Measurements from ENCODE around the gene BMP6. TPM values are rescaled to one million over a fixed set of nuclear protein-coding genes. Genes with fewer than 3 reads are reported as not detected.
"Not testable (repeated sequence)": the region's sequence is repeated elsewhere in the genome, so short reads cannot be mapped to it uniquely, and the experiment has no call there.

BMP6 gene
- total RNA-seq, 1 experiment from 2014 or later = not detected

GRCh38 chr6:7893342-7893741, 167.4 kb downstream of the BMP6 start:
- H3K9me2 ChIP-seq (replicated peaks; ENCODE audit: insufficient read depth, low read length) = no peaks in the 10 kb centered on the region
- peaks cover 58% of the 10 kb centered on the region for H3K36me3 ChIP-seq (ENCODE audit: insufficient read depth, low read length)
- DNase-seq = no peak
- H3K4me1 ChIP-seq (ENCODE audit: low read length) = peaks cover 2% of the 10 kb centered on the region
- no peak overlapping the region for H3K27ac ChIP-seq (ENCODE audit: low read length)
- H3K79me2 ChIP-seq (ENCODE audit: low read length) = 0 out of 2 replicates have a peak, but pooled peaks cover 2% of the 10 kb centered on the region
- no peak overlapping the region for H3K4me3 ChIP-seq (ENCODE audit: low read length)
- H2AFZ ChIP-seq (ENCODE audit: low read length) = no peak overlapping the region
- H3K9ac ChIP-seq (ENCODE audit: low read length) = no peak overlapping the region
- H4K20me1 ChIP-seq (ENCODE audit: insufficient read depth, low read depth, low read length) = no peaks in the 10 kb centered on the region
- no peaks in the 10 kb centered on the region for H3K27me3 ChIP-seq (ENCODE audit: low read length)
- no peaks in the 10 kb centered on the region for H3K9me3 ChIP-seq (ENCODE audit: low read length)
- H3K4me2 ChIP-seq (ENCODE audit: low read depth, low read length, poor library complexity, severe bottlenecking) = no peak overlapping the region

- no peak overlapping the region for H3K27ac ChIP-seq (ENCODE audit: low read length)
- H3K27me3 ChIP-seq (ENCODE audit: low read length) = no peaks in the 10 kb centered on the region
- no peaks in the 10 kb centered on the region for H3K9me3 ChIP-seq (ENCODE audit: low read length)
- H3K79me2 ChIP-seq (ENCODE audit: low read length) = 0 out of 2 replicates have a peak, but pooled peaks cover 2% of the 10 kb centered on the region
- no peak overlapping the region for H3K4me2 ChIP-seq (ENCODE audit: low read depth, low read length, poor library complexity, severe bottlenecking)
- H3K9me2 ChIP-seq (replicated peaks; ENCODE audit: insufficient read depth, low read length) = no peaks in the 10 kb centered on the region
- H3K9ac ChIP-seq (ENCODE audit: low read length) = no peak overlapping the region
- no peaks in the 10 kb centered on the region for H4K20me1 ChIP-seq (ENCODE audit: insufficient read depth, low read depth, low read length)
- H3K36me3 ChIP-seq (ENCODE audit: insufficient read depth, low read length) = peaks cover 53% of the 10 kb centered on the region
- DNase-seq = no peak
- H3K4me3 ChIP-seq (ENCODE audit: low read length) = no peak overlapping the region
- H2AFZ ChIP-seq (ENCODE audit: low read length) = no peak overlapping the region
- H3K4me1 ChIP-seq (ENCODE audit: low read length) = peaks cover 4% of the 10 kb centered on the region
Observed at GRCh38 chr6:7894262-7895124, 168.6 kb downstream of the BMP6 start.

GRCh38 chr6:7895125-7895423, 169.2 kb downstream of the BMP6 start:
- Histone ChIP-seq H3K9me3 (ENCODE audit: low read length) (no peaks in the 10 kb centered on the region), H3K4me1 (ENCODE audit: low read length) (peaks cover 4% of the 10 kb centered on the region), H3K27ac (ENCODE audit: low read length) (no peak overlapping the region), H2AFZ (ENCODE audit: low read length) (no peak overlapping the region), H3K9ac (ENCODE audit: low read length) (no peak overlapping the region), H3K36me3 (ENCODE audit: insufficient read depth, low read length) (peaks cover 52% of the 10 kb centered on the region), H3K9me2 (replicated peaks; ENCODE audit: insufficient read depth, low read length) (no peaks in the 10 kb centered on the region), H3K79me2 (ENCODE audit: low read length) (peaks cover 3% of the 10 kb centered on the region; the same call in 1 of the 2 replicates), H3K4me3 (ENCODE audit: low read length) (no peak overlapping the region), H4K20me1 (ENCODE audit: insufficient read depth, low read depth, low read length) (no peaks in the 10 kb centered on the region), H3K27me3 (ENCODE audit: low read length) (no peaks in the 10 kb centered on the region), H3K4me2 (ENCODE audit: low read depth, low read length, poor library complexity, severe bottlenecking) (no peak overlapping the region)
- no peak for DNase-seq

- no peak for DNase-seq
- Histone ChIP-seq H3K79me2 (ENCODE audit: low read length) (peaks cover 14% of the 10 kb centered on the region), H3K27ac (ENCODE audit: low read length) (no peak overlapping the region), H3K27me3 (ENCODE audit: low read length) (no peaks in the 10 kb centered on the region), H4K20me1 (ENCODE audit: insufficient read depth, low read depth, low read length) (0 out of 2 replicates have a peak, but pooled peaks cover 5% of the 10 kb centered on the region), H3K4me2 (ENCODE audit: low read depth, low read length, poor library complexity, severe bottlenecking) (no peak overlapping the region), H2AFZ (ENCODE audit: low read length) (no peak overlapping the region), H3K9ac (ENCODE audit: low read length) (no peak overlapping the region), H3K36me3 (ENCODE audit: insufficient read depth, low read length) (peaks cover 53% of the 10 kb centered on the region), H3K9me3 (ENCODE audit: low read length) (no peaks in the 10 kb centered on the region), H3K4me1 (ENCODE audit: low read length) (peaks cover 16% of the 10 kb centered on the region), H3K9me2 (replicated peaks; ENCODE audit: insufficient read depth, low read length) (no peaks in the 10 kb centered on the region), H3K4me3 (ENCODE audit: low read length) (no peak overlapping the region)
Observed at GRCh38 chr6:7896465-7896987, 170.6 kb downstream of the BMP6 start.

GRCh38 chr6:7897461-7898192, 171.7 kb downstream of the BMP6 start:
- Histone ChIP-seq H3K9ac (ENCODE audit: low read length) (no peak overlapping the region), H3K36me3 (ENCODE audit: insufficient read depth, low read length) (peaks cover 57% of the 10 kb centered on the region), H3K27me3 (ENCODE audit: low read length) (no peaks in the 10 kb centered on the region), H3K9me3 (ENCODE audit: low read length) (no peaks in the 10 kb centered on the region), H3K9me2 (replicated peaks; ENCODE audit: insufficient read depth, low read length) (no peaks in the 10 kb centered on the region), H2AFZ (ENCODE audit: low read length) (no peak overlapping the region), H3K4me3 (ENCODE audit: low read length) (no peak overlapping the region), H3K79me2 (ENCODE audit: low read length) (peaks cover 22% of the 10 kb centered on the region), H3K27ac (ENCODE audit: low read length) (no peak overlapping the region), H4K20me1 (ENCODE audit: insufficient read depth, low read depth, low read length) (0 out of 2 replicates have a peak, but pooled peaks cover 5% of the 10 kb centered on the region), H3K4me1 (ENCODE audit: low read length) (peaks cover 21% of the 10 kb centered on the region), H3K4me2 (ENCODE audit: low read depth, low read length, poor library complexity, severe bottlenecking) (no peak overlapping the region)
- no peak for DNase-seq

- H3K9me3 ChIP-seq (ENCODE audit: low read length); H4K20me1 ChIP-seq (ENCODE audit: insufficient read depth, low read depth, low read length); H3K9me2 ChIP-seq (replicated peaks; ENCODE audit: insufficient read depth, low read length); H3K4me2 ChIP-seq (ENCODE audit: low read depth, low read length, poor library complexity, severe bottlenecking); H3K9ac ChIP-seq (ENCODE audit: low read length); H3K27ac ChIP-seq (ENCODE audit: low read length); H3K4me3 ChIP-seq (ENCODE audit: low read length); DNase-seq; H2AFZ ChIP-seq (ENCODE audit: low read length); H3K27me3 ChIP-seq (ENCODE audit: low read length): not testable (repeated sequence)
- Histone ChIP-seq H3K36me3 (ENCODE audit: insufficient read depth, low read length) (peaks cover 62% of the 10 kb centered on the region), H3K4me1 (ENCODE audit: low read length) (peaks cover 21% of the 10 kb centered on the region), H3K79me2 (ENCODE audit: low read length) (peaks cover 26% of the 10 kb centered on the region)
Observed at GRCh38 chr6:7898193-7898586, 172.3 kb downstream of the BMP6 start.

GRCh38 chr6:7899101-7899888, 173.4 kb downstream of the BMP6 start:
- H3K4me3 ChIP-seq (ENCODE audit: low read length) = no peak overlapping the region
- H3K9ac ChIP-seq (ENCODE audit: low read length) = no peak overlapping the region
- H3K27me3 ChIP-seq (ENCODE audit: low read length) = no peaks in the 10 kb centered on the region
- H3K79me2 ChIP-seq (ENCODE audit: low read length) = peaks cover 36% of the 10 kb centered on the region
- no peak overlapping the region for H3K4me2 ChIP-seq (ENCODE audit: low read depth, low read length, poor library complexity, severe bottlenecking)
- H3K27ac ChIP-seq (ENCODE audit: low read length) = no peak overlapping the region
- no peaks in the 10 kb centered on the region for H3K9me3 ChIP-seq (ENCODE audit: low read length)
- no peak overlapping the region for H2AFZ ChIP-seq (ENCODE audit: low read length)
- H3K36me3 ChIP-seq (ENCODE audit: insufficient read depth, low read length) = peaks cover 61% of the 10 kb centered on the region; the same call in 1 of the 2 replicates
- peaks cover 5% of the 10 kb centered on the region; the same call in 1 of the 2 replicates for H4K20me1 ChIP-seq (ENCODE audit: insufficient read depth, low read depth, low read length)
- H3K4me1 ChIP-seq (ENCODE audit: low read length) = peaks cover 21% of the 10 kb centered on the region
- no peak for DNase-seq
- H3K9me2 ChIP-seq (replicated peaks; ENCODE audit: insufficient read depth, low read length) = no peaks in the 10 kb centered on the region
